A673 (cell line): ENCODE data around the gene MARCHF7.

Source experiments
- CTCF ChIP-seq: fragments of 300-800, 200-600 bp; sonication (generic); conservative IDR thresholded peaks from 2 replicates; pipeline ENCODE4 v1.5.1; 2017; ENCODE audit warnings: low read depth, mild to moderate bottlenecking, antibody characterized with exemption, low read length, moderate library complexity, mixed read lengths
- EZH2 ChIP-seq: fragments of 200-600 bp; sonication (generic); IDR thresholded peaks from 2 replicates; pipeline ENCODE4 v1.6.1; 2017; ENCODE audit warnings: borderline replicate concordance, low read depth, mild to moderate bottlenecking, mixed read lengths, antibody characterized with exemption, low read length; ENCODE audit not compliant: poor library complexity, severe bottlenecking

DNA sequence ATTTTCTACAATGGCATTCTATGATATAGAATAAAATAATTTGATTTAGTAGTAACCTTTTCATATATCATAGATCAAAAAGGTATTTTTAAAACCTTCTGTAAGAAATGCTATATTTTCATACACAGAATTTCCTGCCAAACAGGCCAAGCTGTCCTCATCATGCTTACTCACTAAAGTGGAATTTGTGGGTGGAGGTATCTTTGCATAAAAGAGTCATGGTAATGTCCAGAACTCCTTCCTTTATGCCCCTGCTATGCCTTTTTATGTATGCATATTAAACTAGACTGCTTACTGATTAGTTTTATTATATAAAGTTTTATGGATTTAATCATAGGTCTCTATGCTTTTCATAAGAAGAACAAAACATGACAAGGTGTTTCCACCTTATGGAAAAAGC lies 27.5 kb upstream of the MARCHF7 start:
- TF ChIP-seq CTCF (no peak), EZH2 (no peak)
